ENCODE results near the gene GAS2L1.

The GAS2L1 gene

GRCh38 chr22:29359469-29359868 is 53.0 kb downstream of the GAS2L1 start:
- no peak for DNase-seq (ENCODE audit: low read depth)
- peak; percentile 39 for TF ChIP-seq CTCF (IDR thresholded peaks at IDR 0.05; ENCODE audit: control insufficient read depth, extremely low read depth, insufficient read depth)
- no peak overlapping the region for H3K4me3 ChIP-seq (ENCODE audit: low read depth, low read length)

All from LNCaP clone FGC (cell line).